Subcutaneous adipose tissue (tissue), 4 donors: Measurements from ENCODE around the gene SLC26A11. TPM values are rescaled to one million over a fixed set of nuclear protein-coding genes. Genes with fewer than 3 reads are reported as not detected.

Source experiments
- CTCF ChIP-seq: fragments of 450-650 bp; IDR thresholded peaks from one replicate; pipeline ENCODE4 v1.5.1; 2016; ENCODE audit warnings: low read depth, mild to moderate bottlenecking, control low read depth, antibody characterized with exemption, moderate library complexity
- total RNA-seq, 4 donors: library from RNA; depleted of rRNA; stranded (reverse); fragments of >200 nt; gene quantifications; one replicate each; pipeline ENCODE4 v1.1.0, GENCODE V29; 2016

SLC26A11 gene
- total RNA-seq, 4 donors from 2014 or later: 4.7 to 31.4 (median 13.0) TPM

- no peak for TF ChIP-seq CTCF
Observed at GRCh38 chr17:80196652-80197051, 23.6 kb upstream of the SLC26A11 start.

GRCh38 chr17:80198144-80198661 lies 22.0 kb upstream of the SLC26A11 start:
- TF ChIP-seq CTCF: no peak

GRCh38 chr17:80201446-80201845 lies 18.8 kb upstream of the SLC26A11 start:
- TF ChIP-seq CTCF: no peak

- no peak for TF ChIP-seq CTCF
Observed at GRCh38 chr17:80202197-80202596, 18.0 kb upstream of the SLC26A11 start.

- no peak for TF ChIP-seq CTCF
Observed at GRCh38 chr17:80203471-80203963, 16.7 kb upstream of the SLC26A11 start.

GRCh38 chr17:80204626-80205468 lies 15.4 kb upstream of the SLC26A11 start:
- no peak for TF ChIP-seq CTCF

GRCh38 chr17:80205811-80206210 lies 14.4 kb upstream of the SLC26A11 start:
- TF ChIP-seq CTCF: no peak
